Prostate gland (tissue), 2 donors: ENCODE data around the gene SLIT3.

Source experiments
- CTCF ChIP-seq, 4 experiments: fragments of 200-600 bp in 2 of 4; fragments of 450-650 bp in 2 of 4; sonication (generic) in 2 of 4; IDR thresholded peaks; 1 replicate in 3 of 4; 2 replicates in 1 of 4; pipeline ENCODE4 v1.5.1; 2016 to 2019; ENCODE audit warnings: antibody characterized with exemption in 4 of 4, mild to moderate bottlenecking in 2 of 4, moderate library complexity in 2 of 4
- POLR2AphosphoS5 ChIP-seq: sonication (generic); formaldehyde crosslinking; IDR thresholded peaks from one replicate; pipeline ENCODE4 v1.6.1; 2017; ENCODE audit warnings: antibody characterized with exemption

DNA sequence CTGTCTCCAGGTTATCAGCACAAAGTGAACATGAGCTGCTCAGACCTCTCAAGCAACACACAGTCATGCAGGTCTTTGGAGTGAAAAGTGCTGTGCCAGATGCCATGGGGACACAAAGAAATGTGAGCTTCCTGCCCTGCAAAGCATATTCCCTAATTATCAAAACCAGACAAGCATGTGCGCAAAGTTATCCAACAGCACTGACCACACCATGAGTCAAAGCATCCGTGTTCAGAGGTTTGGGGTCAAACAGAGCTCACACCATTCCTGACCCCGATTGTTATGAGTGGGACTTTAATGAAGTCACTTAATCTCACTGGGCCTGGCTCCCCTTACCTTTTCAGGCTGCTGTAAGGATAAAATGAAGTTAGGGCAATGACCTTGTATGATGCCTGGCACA is 138.5 kb downstream of the SLIT3 start:
- TF ChIP-seq POLR2AphosphoS5 (no peak), CTCF (IDR thresholded peaks at IDR 0.05) (no peak)
